Immature natural killer cell (primary cell): ENCODE measurements around the gene B3GNT7. TPM values are rescaled to one million over a fixed set of nuclear protein-coding genes. Genes with fewer than 3 reads are reported as not detected.
"Not testable (repeated sequence)": the region's sequence is repeated elsewhere in the genome, so short reads cannot be mapped to it uniquely, and the experiment has no call there.

Experiments
- DNase-seq, 3 donors: peaks; one replicate each; pipeline ENCODE4 v3.0.0; 2022; ENCODE audit warnings: mixed read lengths in 1 of 3
- H3K27ac Mint-ChIP-seq, 6 donors: one replicate each; pipeline ENCODE4 v1.8.0; 2020; ENCODE audit warnings: mixed read lengths in 6 of 6, mild to moderate bottlenecking in 5 of 6, inconsistent platforms in 4 of 6, moderate library complexity in 3 of 6
- H3K27me3 Mint-ChIP-seq, 3 donors: one replicate each; pipeline ENCODE4 v1.8.0; 2020 to 2021; ENCODE audit warnings: low read depth in 3 of 3, mild to moderate bottlenecking in 3 of 3, mixed read lengths in 3 of 3, moderate library complexity in 3 of 3, inconsistent platforms in 1 of 3
- H3K36me3 Mint-ChIP-seq, 3 donors: one replicate each; pipeline ENCODE4 v1.8.0; 2020; ENCODE audit warnings: mixed read lengths in 3 of 3, inconsistent platforms in 2 of 3, mild to moderate bottlenecking in 2 of 3
- H3K4me1 Mint-ChIP-seq, 2 donors: one replicate each; pipeline ENCODE4 v1.8.0; 2020; ENCODE audit warnings: inconsistent platforms in 2 of 2, mild to moderate bottlenecking in 2 of 2, mixed read lengths in 2 of 2, moderate library complexity in 1 of 2
- H3K4me3 Mint-ChIP-seq, 5 donors: one replicate each; pipeline ENCODE4 v1.8.0; 2020; ENCODE audit warnings: mild to moderate bottlenecking in 5 of 5, mixed read lengths in 5 of 5, inconsistent platforms in 3 of 5, moderate library complexity in 3 of 5
- H3K9me3 Mint-ChIP-seq, 6 donors: one replicate each; pipeline ENCODE4 v1.8.0; 2020; ENCODE audit warnings: mild to moderate bottlenecking in 6 of 6, mixed read lengths in 6 of 6, inconsistent platforms in 4 of 6, moderate library complexity in 3 of 6
- polyA plus RNA-seq, 3 donors: library from polyadenylated mRNA; unstranded; fragments of 300-500 nt; fragmentation: Illumina TruSeq; gene quantifications; one replicate each; pipeline ENCODE4 v1.2.3, GENCODE V29; 2021

The B3GNT7 gene
- polyA plus RNA-seq, 3 donors from 2014 or later: 5.8 to 8.9 (median 7.8) TPM

DNA sequence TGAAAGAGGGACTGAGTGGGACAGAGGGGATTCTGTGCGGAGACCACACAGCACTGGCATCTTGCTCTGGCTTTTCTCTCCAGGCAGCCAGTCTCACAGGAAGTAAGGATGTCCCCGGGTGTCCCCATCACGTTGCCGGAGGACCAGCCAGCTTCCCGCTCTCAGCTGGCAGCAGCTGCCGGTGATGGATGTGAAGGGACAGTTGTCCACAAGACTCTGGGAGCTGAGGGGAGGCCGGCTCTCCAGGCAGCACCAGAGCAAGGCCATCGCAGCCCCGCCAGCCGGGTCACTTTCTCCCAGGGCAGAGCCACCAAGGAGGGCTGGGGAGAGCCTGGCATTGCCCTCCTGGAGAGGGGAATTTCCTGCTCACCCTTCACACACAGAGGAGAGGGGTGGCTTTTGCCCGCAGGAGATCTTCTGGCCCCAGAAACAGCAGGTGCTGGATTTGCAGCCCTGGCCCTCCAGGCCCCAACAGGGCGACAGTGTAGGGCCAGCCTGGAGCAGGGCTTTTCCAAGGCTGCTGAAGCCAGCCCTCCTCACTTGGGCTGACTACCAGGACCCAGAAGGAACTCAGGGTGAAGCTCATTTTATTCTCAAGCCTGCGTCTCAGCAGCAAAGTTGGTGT lies 24.0 kb upstream of the B3GNT7 start:
- no peak overlapping the region for H3K4me3 Mint-ChIP-seq
- no peaks in the 10 kb centered on the region for H3K36me3 Mint-ChIP-seq
- H3K27ac Mint-ChIP-seq: no peak overlapping the region

DNA sequence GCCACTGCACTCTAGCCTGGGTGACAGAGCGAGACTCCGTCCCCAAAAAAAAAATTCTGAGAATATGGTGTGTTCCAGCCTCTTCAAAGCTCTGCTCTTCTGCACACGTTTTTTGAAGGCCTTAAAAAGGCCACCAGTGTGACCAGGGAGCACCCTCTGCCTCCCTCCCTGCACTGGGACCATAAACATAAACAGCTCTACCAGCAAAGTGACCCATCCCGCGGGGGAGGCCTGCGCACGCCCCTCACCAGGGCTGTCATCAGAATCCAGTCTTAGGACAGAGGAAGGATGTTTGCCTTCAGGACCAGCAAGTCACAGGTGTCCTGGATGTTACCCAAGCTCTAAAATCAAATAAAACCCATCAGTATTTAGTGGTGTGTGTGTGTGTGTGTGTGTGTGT lies 23.2 kb upstream of the B3GNT7 start:
- Mint-ChIP-seq H3K36me3 (no peaks in the 10 kb centered on the region), H3K9me3 (no peaks in the 10 kb centered on the region), H3K4me1 (no peaks in the 10 kb centered on the region), H3K4me3 (no peak overlapping the region), H3K27me3 (no peaks in the 10 kb centered on the region), H3K27ac (peak overlapping the region in 2 of 6 donors; percentile 13 to 67)
- no peak for DNase-seq

More for the DNA sequence above, 24.0 kb upstream of the B3GNT7 start:
- no peaks in the 10 kb centered on the region for H3K4me1 Mint-ChIP-seq
- H3K9me3 Mint-ChIP-seq: no peaks in the 10 kb centered on the region
- no peaks in the 10 kb centered on the region for H3K27me3 Mint-ChIP-seq
- DNase-seq: no peak

DNA sequence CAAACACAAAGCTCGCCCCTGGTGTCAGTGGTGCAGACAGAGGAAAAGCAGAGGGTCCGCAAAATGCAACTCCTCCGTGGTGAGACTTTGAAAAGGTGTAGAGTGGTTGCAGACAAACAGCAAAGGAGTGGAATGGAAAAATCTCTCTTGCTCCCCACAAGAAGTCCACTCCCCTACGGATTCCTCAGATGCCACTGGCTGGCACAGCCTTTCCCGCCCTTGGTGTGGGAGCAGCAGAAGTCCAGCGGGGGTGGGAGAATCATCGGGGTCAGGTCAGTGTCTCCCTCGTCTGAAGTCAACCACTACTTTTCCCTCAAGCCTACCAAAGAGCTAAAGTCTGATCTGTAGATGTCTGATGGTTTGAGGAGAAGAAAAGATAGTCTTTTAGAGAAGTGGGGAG lies 22.3 kb upstream of the B3GNT7 start:
- H3K4me1 Mint-ChIP-seq: no peaks in the 10 kb centered on the region
- no peaks in the 10 kb centered on the region for H3K9me3 Mint-ChIP-seq
- H3K4me3 Mint-ChIP-seq: no peak overlapping the region
- no peak for DNase-seq
- H3K27ac Mint-ChIP-seq: peak overlapping the region in 1 of 6 donors; percentile 62
- H3K27me3 Mint-ChIP-seq: no peaks in the 10 kb centered on the region
- H3K36me3 Mint-ChIP-seq: no peaks in the 10 kb centered on the region

DNA sequence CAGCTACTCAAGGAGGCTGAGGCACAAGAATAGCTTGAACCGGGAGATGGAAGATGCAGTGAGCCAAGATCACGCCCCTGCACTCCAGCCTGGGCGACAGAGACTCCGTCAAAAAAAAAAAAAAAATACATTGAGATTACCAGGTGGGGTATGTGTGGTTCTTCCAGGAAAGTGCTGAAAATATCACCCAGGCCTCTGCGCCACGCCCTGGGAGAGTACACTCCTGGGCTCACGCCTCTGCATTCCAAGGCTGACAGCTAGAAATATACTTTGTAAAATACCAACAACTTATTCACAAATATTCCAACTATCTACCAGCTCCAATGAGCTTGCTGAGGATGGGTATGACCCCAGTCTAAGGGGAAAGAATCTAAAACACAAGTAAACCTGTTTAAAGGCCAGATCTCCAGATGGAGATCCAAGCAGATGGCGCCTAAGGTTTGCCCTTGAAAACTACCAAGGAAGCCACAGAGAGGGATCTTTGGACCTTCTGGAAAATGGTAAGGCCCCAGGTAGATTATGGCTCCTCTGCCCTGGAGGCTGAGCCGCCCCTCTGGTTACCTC lies 21.6 kb upstream of the B3GNT7 start:
- H3K36me3 Mint-ChIP-seq: no peaks in the 10 kb centered on the region
- H3K27ac Mint-ChIP-seq: peak overlapping the region in 1 of 6 donors; percentile 76
- H3K4me1 Mint-ChIP-seq: no peaks in the 10 kb centered on the region
- H3K27me3 Mint-ChIP-seq: no peaks in the 10 kb centered on the region
- no peaks in the 10 kb centered on the region for H3K9me3 Mint-ChIP-seq
- no peak for DNase-seq
- H3K4me3 Mint-ChIP-seq: no peak overlapping the region

DNA sequence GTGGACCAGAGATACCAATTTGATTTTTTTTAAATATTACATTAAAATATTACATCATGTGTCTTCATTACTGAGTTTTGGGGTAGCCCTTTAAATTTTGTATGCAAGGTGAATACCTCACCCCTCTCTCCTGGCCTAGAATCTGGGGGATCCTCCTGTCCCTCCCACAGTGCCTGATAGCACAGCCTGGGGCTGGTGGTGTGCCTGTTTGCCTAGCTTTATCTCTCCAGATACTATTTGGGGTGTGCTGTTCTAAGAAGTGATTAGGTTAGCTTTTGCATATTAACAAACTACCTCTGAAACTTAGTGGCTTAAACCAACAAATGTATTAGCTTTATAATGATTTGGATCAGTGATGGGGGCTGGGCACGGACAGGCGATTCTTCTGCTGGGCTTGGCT lies 20.7 kb upstream of the B3GNT7 start:
- Mint-ChIP-seq H3K27ac (peak overlapping the region in 4 of 6 donors; percentile 1 to 57 (median 15)), H3K9me3 (no peaks in the 10 kb centered on the region), H3K27me3 (no peaks in the 10 kb centered on the region), H3K4me3 (no peak overlapping the region), H3K36me3 (no peaks in the 10 kb centered on the region), H3K4me1 (no peaks in the 10 kb centered on the region)
- DNase-seq: no peak

DNA sequence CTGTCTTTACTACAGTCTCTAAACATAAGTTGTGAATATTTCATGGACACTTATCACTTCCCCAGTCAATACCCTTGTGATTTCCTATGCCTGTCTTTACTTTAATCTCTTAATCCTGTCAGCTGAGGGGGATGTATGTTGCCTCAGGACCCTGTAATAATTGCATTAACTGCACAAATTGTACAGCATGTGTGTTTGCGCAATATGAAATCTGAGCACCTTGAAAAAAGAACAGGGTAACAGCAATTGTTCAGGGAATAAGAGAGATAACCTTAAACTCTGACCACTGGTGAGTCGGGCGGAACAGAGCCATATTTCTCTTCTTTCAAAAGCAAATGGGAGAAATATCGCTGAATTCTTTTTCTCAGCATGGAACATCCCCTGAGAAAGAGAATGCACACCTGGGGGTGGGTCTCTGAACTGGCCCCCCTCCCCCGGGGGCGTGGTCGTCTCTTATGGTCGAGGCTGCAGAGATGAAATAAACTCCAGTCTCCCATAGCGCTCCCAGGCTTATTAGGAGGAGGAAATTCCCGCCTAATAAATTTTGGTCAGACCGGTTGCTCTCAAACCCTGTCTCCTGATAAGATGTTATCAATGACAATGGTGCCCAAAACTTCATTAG lies 19.4 kb upstream of the B3GNT7 start:
- H3K36me3 Mint-ChIP-seq, H3K27me3 Mint-ChIP-seq, DNase-seq, H3K4me3 Mint-ChIP-seq, H3K4me1 Mint-ChIP-seq, H3K9me3 Mint-ChIP-seq, H3K27ac Mint-ChIP-seq: not testable (repeated sequence)

DNA sequence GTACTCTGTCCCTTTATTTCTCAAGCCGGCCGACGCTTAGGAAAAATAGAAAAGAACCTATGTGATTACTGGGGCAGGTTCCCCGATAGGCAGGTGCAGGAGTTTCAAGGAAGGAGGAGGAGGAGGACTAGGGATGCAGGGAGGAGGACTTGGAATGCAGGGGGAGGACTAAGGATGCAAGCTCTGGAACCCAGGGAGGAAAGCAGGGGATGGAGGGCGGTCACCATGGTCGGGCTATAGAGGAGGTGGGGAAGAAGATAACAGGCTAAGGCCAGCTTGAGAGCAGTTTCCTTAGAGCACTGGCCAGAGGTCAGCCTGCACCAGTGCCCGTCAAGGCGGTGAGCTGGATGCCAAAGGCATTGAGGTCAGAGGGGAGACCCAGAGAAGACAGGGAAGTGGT lies 18.7 kb upstream of the B3GNT7 start:
- Mint-ChIP-seq H3K9me3 (no peaks in the 10 kb centered on the region), H3K4me1 (peaks cover 0 to 5% of the 10 kb centered on the region in 2 donors), H3K27me3 (peaks cover 0 to 2% (median 2%) of the 10 kb centered on the region in 3 donors), H3K27ac (peak overlapping the region in 3 of 6 donors; percentile 62 to 87 (median 80)), H3K36me3 (no peaks in the 10 kb centered on the region), H3K4me3 (no peak overlapping the region)
- no peak for DNase-seq

DNA sequence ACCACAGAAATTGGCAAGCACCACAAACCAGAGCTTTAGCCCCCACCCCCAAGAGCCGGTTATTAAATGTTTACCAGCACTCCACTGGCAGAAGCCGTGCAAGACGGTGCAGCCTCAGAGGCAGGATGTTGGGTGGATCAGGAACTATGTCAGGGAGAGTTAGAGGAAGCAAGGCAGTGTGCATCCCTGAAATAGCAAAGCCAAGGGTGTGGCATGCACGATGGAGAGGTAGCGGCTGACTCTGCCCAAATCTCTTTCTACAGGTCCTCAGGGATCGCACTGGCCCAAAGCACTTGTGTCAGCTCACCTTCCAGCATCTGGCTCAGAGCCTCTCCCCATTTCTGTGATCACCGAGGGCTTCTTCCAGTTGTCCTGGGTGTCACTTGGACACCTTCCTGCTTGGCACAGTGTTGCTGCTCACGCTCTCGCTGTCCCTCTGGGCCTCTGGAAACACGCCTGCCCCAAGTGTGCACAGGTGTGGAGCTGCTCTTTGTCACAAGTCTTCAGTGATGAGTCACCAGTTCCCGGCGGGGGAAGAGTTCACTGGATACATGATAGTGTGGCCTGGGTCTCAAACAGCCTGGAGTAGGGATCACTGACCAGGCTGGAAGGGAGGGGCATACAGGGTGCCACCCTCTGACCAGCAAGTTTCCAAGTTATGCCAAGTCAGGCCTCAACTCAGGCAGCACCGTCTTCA lies 17.3 kb upstream of the B3GNT7 start:
- H3K9me3 Mint-ChIP-seq: no peaks in the 10 kb centered on the region
- peaks cover 0 to 2% (median 2%) of the 10 kb centered on the region in 3 donors for H3K27me3 Mint-ChIP-seq
- H3K4me1 Mint-ChIP-seq: peaks cover 10 to 18% of the 10 kb centered on the region in 2 donors
- H3K27ac Mint-ChIP-seq: peak overlapping the region in 4 of 6 donors; percentile 16 to 85 (median 68)
- no peak overlapping the region for H3K4me3 Mint-ChIP-seq
- no peak for DNase-seq
- no peaks in the 10 kb centered on the region for H3K36me3 Mint-ChIP-seq

DNA sequence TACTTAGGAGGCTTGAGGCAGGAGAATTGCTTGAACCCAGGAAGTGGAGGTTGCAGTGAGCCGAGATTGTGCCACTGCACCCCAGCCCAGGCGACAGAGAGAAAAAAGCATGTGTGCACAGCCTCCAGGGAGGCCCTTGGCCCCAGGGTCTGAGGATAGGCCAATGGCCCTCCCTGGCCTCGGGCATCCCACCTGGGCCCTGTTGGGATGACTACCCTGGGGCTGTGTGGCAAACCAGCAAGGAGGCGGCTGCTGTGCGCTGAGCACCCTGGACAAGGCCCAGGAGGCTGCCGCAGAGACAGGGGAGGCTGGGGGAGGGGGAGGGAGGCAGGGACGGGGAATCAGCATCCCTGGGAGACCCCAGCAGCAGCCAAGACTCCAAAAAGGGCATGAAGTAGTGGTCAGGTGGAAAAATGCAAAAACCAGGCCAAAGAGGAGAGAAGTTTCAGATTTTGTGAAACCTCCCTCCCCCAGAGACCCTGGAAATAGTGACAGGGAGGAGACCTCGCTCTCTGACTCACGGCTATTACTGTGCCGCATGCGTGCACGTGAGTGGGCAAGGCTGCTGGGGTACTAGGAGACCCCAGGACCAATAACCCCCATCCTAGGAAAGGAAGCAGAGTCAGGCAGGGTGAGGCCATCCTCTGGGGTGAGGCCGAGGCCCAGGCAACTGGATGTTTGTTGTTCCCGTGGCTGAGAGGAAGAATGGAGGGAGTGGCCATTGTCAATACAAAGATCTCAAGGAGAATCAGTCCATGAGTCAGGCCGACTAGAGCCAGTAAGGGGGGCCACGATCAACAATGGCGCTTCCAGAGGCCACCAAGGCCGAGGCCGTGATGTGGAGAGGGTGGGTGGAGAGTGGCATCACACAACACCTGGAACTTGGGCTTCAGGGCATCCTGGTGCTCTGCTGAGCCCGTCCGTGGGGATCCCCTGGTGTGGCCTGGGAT lies 16.0 kb upstream of the B3GNT7 start:
- H3K27ac Mint-ChIP-seq: peak overlapping the region in 5 of 6 donors; percentile 30 to 91 (median 75)
- no peak for DNase-seq

DNA sequence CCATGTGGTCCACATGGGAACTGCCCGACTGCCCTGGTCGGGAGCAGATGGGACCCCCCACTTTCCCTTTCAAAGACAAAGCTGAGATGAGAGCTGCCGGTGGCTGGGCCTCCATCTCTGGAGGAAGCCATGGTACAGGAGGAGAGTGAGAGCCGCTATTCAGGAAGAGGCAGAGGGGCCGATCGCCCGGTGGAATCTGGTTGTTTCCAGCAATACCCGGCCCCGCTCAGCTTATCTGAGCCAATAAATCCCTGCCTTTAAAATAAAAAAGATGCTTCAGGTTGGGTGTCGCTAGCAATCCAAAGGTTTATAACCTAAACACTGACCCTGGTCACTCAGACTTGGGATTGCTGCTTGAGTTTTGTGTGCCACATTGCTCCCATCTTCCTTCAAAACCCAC lies 15.2 kb upstream of the B3GNT7 start:
- no peak overlapping the region for H3K4me3 Mint-ChIP-seq
- H3K27me3 Mint-ChIP-seq: peaks cover 8 to 13% (median 8%) of the 10 kb centered on the region in 3 donors
- no peaks in the 10 kb centered on the region for H3K36me3 Mint-ChIP-seq
- no peaks in the 10 kb centered on the region for H3K9me3 Mint-ChIP-seq
- peak overlapping the region in 4 of 6 donors; percentile 67 to 99 (median 78) for H3K27ac Mint-ChIP-seq
- H3K4me1 Mint-ChIP-seq: peaks cover 27 to 38% of the 10 kb centered on the region in 2 donors
- DNase-seq: no peak

More for the DNA sequence above, 16.0 kb upstream of the B3GNT7 start:
- Mint-ChIP-seq H3K36me3 (no peaks in the 10 kb centered on the region), H3K27me3 (peaks cover 8 to 10% (median 8%) of the 10 kb centered on the region in 3 donors), H3K4me1 (peaks cover 20 to 30% of the 10 kb centered on the region in 2 donors), H3K4me3 (no peak overlapping the region), H3K9me3 (no peaks in the 10 kb centered on the region)

DNA sequence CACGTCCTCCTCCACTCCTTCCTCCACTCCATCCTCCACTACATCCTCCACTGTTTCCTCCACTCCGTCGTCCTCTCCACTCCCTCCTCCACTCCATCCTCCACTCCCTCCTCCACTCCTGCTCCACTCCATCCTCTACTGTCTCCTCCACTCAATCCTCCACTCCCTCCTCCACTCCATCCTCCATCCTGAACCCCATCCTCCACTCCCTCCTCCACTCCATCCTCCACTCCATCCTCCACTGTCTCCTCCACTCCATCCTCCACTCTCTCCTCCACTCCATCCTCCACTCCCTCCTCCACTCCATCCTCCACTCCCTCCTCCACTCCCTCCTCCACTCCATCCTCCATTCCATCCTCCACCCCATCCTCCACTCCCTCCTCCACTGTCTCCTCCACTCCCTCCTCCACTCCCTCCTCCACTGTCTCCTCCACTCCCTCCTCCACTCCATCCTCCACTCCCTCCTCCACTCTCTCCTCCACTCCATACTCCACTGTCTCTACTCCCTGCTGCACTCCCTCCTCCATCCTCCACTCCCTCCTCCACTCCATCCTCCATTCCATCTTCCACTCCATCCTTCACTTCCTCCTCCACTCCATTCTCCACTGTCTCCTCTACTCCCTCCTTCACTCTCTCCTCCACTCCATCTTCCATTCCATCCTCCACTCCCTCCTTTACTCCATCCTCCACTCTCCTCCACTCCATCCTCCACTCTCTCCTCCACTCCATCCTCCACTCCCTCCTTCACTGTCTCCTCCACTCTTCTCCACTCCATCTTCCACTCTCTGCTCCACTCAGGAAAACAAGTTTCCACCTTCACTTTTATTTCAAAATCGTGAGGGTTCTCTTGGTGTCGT lies 14.3 kb upstream of the B3GNT7 start:
- H3K9me3 Mint-ChIP-seq: no peaks in the 10 kb centered on the region
- peaks cover 35 to 47% of the 10 kb centered on the region in 2 donors for H3K4me1 Mint-ChIP-seq
- H3K27me3 Mint-ChIP-seq: peaks cover 12 to 18% (median 13%) of the 10 kb centered on the region in 3 donors
- peak overlapping the region; percentile 4 to 99 (median 90) for H3K27ac Mint-ChIP-seq
- H3K36me3 Mint-ChIP-seq: no peaks in the 10 kb centered on the region
- DNase-seq: no peak
- H3K4me3 Mint-ChIP-seq: no peak overlapping the region

DNA sequence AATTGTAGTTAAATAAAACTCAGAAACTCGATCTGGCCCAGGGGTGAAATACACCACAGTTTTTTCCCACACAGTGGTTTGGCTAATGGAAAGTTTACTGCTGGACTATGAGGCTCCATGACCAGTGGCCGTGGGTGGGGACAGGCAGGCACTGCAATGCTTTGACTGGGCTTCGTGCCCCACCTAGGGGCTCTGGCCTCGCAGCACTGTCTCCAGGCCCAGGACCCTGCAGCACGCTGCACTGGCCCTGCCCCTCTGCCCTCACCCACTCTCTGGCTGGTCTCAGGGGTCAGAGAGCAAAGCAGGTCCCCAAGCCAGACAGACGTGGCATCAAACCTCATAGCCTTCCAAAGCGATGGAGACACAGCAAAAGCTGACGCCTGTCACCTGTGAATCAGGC lies 13.4 kb upstream of the B3GNT7 start:
- Mint-ChIP-seq H3K4me3 (no peak overlapping the region), H3K36me3 (no peaks in the 10 kb centered on the region), H3K9me3 (no peaks in the 10 kb centered on the region), H3K27ac (peak overlapping the region; percentile 81 to 99 (median 91)), H3K4me1 (peaks cover 42 to 56% of the 10 kb centered on the region in 2 donors), H3K27me3 (peaks cover 17 to 21% (median 17%) of the 10 kb centered on the region in 3 donors)
- DNase-seq: no peak
